ENCODE measurements around the gene EMSY. TPM values are rescaled to one million over a fixed set of nuclear protein-coding genes. Genes with fewer than 3 reads are reported as not detected.

EMSY gene
- total RNA-seq, 4 donors from 2014 or later, result 32.7 to 58.0 (median 46.4) TPM

DNA sequence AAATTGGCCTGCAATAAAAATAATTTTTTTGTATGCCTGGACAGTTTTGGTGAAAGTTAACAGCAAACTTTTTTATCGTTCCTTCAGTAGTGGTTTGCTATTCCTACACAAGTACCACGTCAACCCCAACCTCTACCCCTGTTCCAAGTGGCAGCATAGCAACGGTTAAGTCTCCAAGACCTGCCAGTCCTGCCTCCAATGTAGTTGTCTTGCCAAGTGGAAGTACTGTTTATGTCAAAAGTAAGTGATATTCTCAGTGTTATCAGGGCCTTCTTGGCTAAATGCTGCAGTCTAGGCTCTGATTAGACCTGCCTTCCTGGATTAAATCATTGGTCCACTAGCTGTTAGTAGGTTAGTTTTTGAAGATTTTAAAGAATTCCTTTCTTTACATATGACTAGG, 15.0 kb downstream of the EMSY start:
- intact Hi-C loops (cut with DNase I), result no loop called here
- 90 to 91% methylated on average over 3 of the region's 3 CpGs for whole genome bisulfite sequencing, 2 donors
- Histone ChIP-seq H3K4me3 (replicated peaks in 1 of 3) (no peak overlapping the region), H3K36me3 (peaks cover 0 to 3% of the 10 kb centered on the region in 2 donors), H3K27me3 (no peaks in the 10 kb centered on the region), H3K27ac (no peak overlapping the region), H3K4me1 (no peaks in the 10 kb centered on the region), H3K9me3 (no peaks in the 10 kb centered on the region)
- no peak for DNase-seq
- TF ChIP-seq, protein P1, sequence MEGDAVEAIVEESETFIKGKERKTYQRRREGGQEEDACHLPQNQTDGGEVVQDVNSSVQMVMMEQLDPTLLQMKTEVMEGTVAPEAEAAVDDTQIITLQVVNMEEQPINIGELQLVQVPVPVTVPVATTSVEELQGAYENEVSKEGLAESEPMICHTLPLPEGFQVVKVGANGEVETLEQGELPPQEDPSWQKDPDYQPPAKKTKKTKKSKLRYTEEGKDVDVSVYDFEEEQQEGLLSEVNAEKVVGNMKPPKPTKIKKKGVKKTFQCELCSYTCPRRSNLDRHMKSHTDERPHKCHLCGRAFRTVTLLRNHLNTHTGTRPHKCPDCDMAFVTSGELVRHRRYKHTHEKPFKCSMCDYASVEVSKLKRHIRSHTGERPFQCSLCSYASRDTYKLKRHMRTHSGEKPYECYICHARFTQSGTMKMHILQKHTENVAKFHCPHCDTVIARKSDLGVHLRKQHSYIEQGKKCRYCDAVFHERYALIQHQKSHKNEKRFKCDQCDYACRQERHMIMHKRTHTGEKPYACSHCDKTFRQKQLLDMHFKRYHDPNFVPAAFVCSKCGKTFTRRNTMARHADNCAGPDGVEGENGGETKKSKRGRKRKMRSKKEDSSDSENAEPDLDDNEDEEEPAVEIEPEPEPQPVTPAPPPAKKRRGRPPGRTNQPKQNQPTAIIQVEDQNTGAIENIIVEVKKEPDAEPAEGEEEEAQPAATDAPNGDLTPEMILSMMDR (IDR thresholded peaks at IDR 0.05), result no peak
- no peak for TF ChIP-seq POLR2A (IDR thresholded peaks at IDR 0.05)

DNA sequence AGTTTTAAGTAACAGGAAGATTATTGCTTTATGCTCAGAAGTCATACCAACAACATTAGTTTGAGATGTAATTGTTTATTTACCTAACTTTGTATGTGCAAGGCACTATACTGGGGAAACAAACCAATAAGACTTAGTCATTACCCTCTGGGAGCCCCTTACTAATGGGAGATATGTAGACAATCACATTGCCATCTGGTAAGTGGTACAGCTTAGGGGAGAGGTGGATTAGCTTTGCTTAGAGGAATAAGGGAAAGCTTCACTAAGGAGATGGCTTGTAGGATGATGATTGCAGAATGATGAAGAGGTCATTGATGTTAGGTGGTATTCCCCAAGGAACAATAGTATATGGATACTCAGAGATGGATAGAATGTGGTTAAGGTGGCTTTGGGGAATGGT, 17.5 kb downstream of the EMSY start:
- Histone ChIP-seq H3K9me3 (no peaks in the 10 kb centered on the region), H3K4me1 (no peaks in the 10 kb centered on the region), H3K27me3 (no peaks in the 10 kb centered on the region), H3K36me3 (peaks cover 6 to 7% of the 10 kb centered on the region in 2 donors), H3K4me3 (replicated peaks in 1 of 3) (no peak overlapping the region), H3K27ac (no peak overlapping the region)
- no peak for TF ChIP-seq POLR2A (IDR thresholded peaks at IDR 0.05)
- TF ChIP-seq, protein P1 (IDR thresholded peaks at IDR 0.05), result no peak
- intact Hi-C loops (cut with DNase I), result no loop called here
- DNase-seq, result no peak

DNA sequence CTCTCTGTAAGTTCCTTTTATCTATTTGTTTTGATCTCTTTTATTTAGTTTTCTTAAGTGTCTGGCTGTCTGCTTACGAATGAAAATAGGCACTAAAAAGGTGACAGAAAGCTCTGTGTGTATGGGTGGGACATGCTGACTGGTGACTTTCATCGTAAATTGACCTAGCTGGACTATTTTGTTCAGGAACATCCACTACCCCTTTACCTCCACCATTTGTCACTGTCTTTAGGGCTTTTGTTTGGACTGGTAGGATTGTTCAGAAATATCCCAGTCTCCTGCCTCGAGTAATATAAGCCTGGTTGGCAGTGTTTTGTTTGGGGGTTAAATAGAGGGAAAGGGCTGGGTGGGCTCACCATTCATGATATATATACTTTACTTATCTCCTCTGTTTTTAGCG, 20.9 kb downstream of the EMSY start:
- TF ChIP-seq POLR2A (IDR thresholded peaks at IDR 0.05), result no peak
- TF ChIP-seq, protein P1 (IDR thresholded peaks at IDR 0.05), result no peak
- peaks cover 4 to 6% of the 10 kb centered on the region in 2 donors for H3K36me3 ChIP-seq
- no peak overlapping the region for H3K27ac ChIP-seq
- WGBS, 2 donors, result 82 to 87% methylated on average over 4 of the region's 4 CpGs
- H3K27me3 ChIP-seq, result no peaks in the 10 kb centered on the region
- H3K9me3 ChIP-seq, result no peaks in the 10 kb centered on the region
- peaks cover 0 to 3% of the 10 kb centered on the region in 2 donors for H3K4me1 ChIP-seq
- intact Hi-C loops (cut with DNase I), result no loop called here
- H3K4me3 ChIP-seq (replicated peaks in 1 of 3), result no peak overlapping the region
- DNase-seq, result no peak

DNA sequence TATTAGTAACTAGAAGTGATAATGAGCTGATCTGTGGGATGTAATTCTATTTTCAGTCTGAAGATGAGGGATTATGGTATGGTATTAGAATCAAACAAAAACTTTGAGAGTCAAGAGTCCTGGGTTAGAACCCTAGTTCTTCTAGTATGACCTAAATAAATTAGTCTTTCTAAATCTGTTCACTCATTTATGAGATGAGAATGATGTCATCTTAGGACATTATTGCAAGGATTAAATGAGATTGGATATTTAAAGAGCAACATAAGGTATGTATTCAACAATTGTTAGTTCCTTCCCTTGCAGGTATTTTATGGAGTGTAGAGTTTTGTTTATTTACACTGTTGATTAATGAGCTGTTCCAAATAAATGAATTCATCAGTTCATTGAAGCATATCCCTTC, 21.8 kb downstream of the EMSY start:
- no peaks in the 10 kb centered on the region for H3K27me3 ChIP-seq
- H3K27ac ChIP-seq, result no peak overlapping the region
- H3K4me1 ChIP-seq, result peaks cover 0 to 3% of the 10 kb centered on the region in 2 donors
- H3K9me3 ChIP-seq, result no peaks in the 10 kb centered on the region
- DNase-seq, result no peak
- intact Hi-C loops (cut with DNase I), result no loop called here
- H3K36me3 ChIP-seq, result peaks cover 4 to 6% of the 10 kb centered on the region in 2 donors
- no peak for TF ChIP-seq POLR2A (IDR thresholded peaks at IDR 0.05)
- TF ChIP-seq, protein P1 (IDR thresholded peaks at IDR 0.05), result no peak
- H3K4me3 ChIP-seq (replicated peaks in 1 of 3), result no peak overlapping the region

DNA sequence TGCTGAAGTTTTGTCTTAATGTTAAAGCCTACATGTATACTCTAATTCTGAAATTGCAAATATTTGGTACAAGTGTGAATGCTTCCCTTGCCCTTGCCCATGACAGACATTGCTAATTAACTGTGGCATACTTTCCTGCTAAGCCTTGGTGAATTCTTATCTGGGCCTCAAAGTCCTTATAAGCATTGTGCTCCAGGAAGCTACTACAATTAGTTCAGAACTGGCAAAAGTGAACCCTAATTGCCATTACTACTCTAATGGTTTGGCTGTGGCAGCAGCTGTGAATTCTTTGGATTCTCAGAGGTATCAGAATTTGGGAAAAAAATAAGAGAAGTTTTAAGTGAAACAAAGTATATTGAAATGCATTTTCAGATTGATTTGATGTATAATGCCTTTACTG, 24.3 kb downstream of the EMSY start:
- intact Hi-C loops (cut with DNase I), result no loop called here
- H3K36me3 ChIP-seq, result peaks cover 18 to 19% of the 10 kb centered on the region in 2 donors
- TF ChIP-seq POLR2A (IDR thresholded peaks at IDR 0.05), result no peak
- TF ChIP-seq, protein P1 (IDR thresholded peaks at IDR 0.05), result no peak

More for the DNA sequence above, 24.3 kb downstream of the EMSY start:
- H3K27ac ChIP-seq, result no peak overlapping the region
- no peaks in the 10 kb centered on the region for H3K27me3 ChIP-seq
- no peaks in the 10 kb centered on the region for H3K9me3 ChIP-seq
- no peak for DNase-seq
- peaks cover 0 to 3% of the 10 kb centered on the region in 2 donors for H3K4me1 ChIP-seq
- no peak overlapping the region for H3K4me3 ChIP-seq (replicated peaks in 1 of 3)

Data from thyroid gland (tissue), 4 donors.